Right lobe of liver (tissue), 4 donors: ENCODE results near the gene JAG1.

Experiments
- POLR2A ChIP-seq: fragments of 450-650 bp; IDR thresholded peaks from one replicate; pipeline ENCODE4 v1.6.1; 2017; ENCODE audit warnings: antibody characterized with exemption, mild to moderate bottlenecking
- TF ChIP-seq, protein P1 (sequence below), 4 donors: fragments of 200-600 bp in 3 of 4; fragments of 450-650 bp in 1 of 4; IDR thresholded peaks; one replicate each; pipeline versions ENCODE4 v1.5.1 to v1.8.0; 2016 to 2022; ENCODE audit warnings: antibody characterized with exemption in 4 of 4, mild to moderate bottlenecking in 2 of 4
- donor health status: DM: no; HTN: no; CAD: no.
- donor health status: DM: no; HTN: no; CAD: no.
- donor health status: DM: no; HTN: yes; CAD: no.

DNA sequence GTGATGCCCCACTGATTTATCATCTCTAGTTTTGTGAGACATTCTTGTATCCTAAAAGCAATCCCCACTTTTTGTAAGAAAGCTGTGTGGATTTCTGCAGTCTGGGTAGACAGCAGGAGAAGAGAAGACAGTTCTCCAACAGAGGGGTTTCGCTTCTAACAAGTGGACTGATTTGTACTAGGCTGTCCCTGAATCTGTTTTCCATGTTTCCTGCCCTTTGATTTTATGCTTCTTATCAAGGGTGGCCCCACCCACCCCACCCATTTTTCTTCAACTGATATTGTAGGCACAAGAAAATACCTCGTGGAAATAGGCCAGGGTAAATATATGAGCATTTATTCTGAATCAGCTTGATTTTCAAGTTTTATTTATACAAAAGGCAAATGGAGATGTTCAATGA, 25.7 kb upstream of the JAG1 start:
- TF ChIP-seq, protein P1, sequence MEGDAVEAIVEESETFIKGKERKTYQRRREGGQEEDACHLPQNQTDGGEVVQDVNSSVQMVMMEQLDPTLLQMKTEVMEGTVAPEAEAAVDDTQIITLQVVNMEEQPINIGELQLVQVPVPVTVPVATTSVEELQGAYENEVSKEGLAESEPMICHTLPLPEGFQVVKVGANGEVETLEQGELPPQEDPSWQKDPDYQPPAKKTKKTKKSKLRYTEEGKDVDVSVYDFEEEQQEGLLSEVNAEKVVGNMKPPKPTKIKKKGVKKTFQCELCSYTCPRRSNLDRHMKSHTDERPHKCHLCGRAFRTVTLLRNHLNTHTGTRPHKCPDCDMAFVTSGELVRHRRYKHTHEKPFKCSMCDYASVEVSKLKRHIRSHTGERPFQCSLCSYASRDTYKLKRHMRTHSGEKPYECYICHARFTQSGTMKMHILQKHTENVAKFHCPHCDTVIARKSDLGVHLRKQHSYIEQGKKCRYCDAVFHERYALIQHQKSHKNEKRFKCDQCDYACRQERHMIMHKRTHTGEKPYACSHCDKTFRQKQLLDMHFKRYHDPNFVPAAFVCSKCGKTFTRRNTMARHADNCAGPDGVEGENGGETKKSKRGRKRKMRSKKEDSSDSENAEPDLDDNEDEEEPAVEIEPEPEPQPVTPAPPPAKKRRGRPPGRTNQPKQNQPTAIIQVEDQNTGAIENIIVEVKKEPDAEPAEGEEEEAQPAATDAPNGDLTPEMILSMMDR (IDR thresholded peaks at IDR 0.05) = no peak
- no peak for TF ChIP-seq POLR2A
